ENCODE results near the gene PRKAA2. TPM values are rescaled to one million over a fixed set of nuclear protein-coding genes. Genes with fewer than 3 reads are reported as not detected.

PRKAA2 gene
- total and polyA plus RNA-seq, 10 of the 15 experiments (the other 5 are each of a cell fraction or from before 2014, with no cell fraction given) = 0.01 TPM; not detected in 9

GRCh38 chr1:56630786-56631185 is 14.3 kb upstream of the PRKAA2 start:
- no peaks in the 10 kb centered on the region for H3K4me1 ChIP-seq (ENCODE audit: control insufficient read depth, insufficient read depth, low read length)
- no peak overlapping the region for H3K4me2 ChIP-seq (ENCODE audit: control insufficient read depth, insufficient read depth)
- no peak overlapping the region for H3K9ac ChIP-seq (ENCODE audit: control insufficient read depth, insufficient read depth, low read length)
- DNase-seq (ENCODE audit: low read depth, low spot score) = no peak
- no peaks in the 10 kb centered on the region for H3K9me3 ChIP-seq (replicated peaks; ENCODE audit: control insufficient read depth, insufficient read depth, low read length)
- no peak overlapping the region for H3K27ac ChIP-seq (ENCODE audit: control insufficient read depth, insufficient read depth)
- H3K4me3 ChIP-seq = no peak overlapping the region
- ChIA-PET RAD21 (ENCODE audit: unreplicated experiment) (no interaction called here), POLR2A (no interaction called here), SMC1A (ENCODE audit: uncharacterized antibody, unreplicated experiment) (interaction anchor here (0.6 to 0.9 kb wide), 2 partner anchors 13 to 662 kb away, joined by 3 read pairs; no protein-coding TSS in a partner anchor), CTCF (no interaction called here)
- no TSS peak for BruUV-seq (replicated peaks)
- no peaks in the 10 kb centered on the region for H3K27me3 ChIP-seq (replicated peaks in 1 of 2; ENCODE audit: control insufficient read depth in 2 of 2, insufficient read depth in 2 of 2, low read length in 1 of 2)
- TF ChIP-seq CTCF (IDR thresholded peaks at IDR 0.05 in 2 of 3, conservative IDR thresholded peaks at IDR 0.05 in 1 of 3; ENCODE audit: control insufficient read depth in 2 of 3, extremely low read depth in 1 of 3, insufficient read depth in 1 of 3, low read depth in 3 of 3, low read length in 3 of 3) = no peak
- no peak for TF ChIP-seq ZNF592 (IDR thresholded peaks at IDR 0.05)
- no peak for TF ChIP-seq RUNX3 (IDR thresholded peaks at IDR 0.05; ENCODE audit: low read length)
- no peaks in the 10 kb centered on the region for H4K20me1 ChIP-seq (ENCODE audit: control insufficient read depth, insufficient read depth)
- no peak for FAIRE-seq
- no peak for ATAC-seq
- in situ Hi-C loops (cut with MboI) = no loop called here
- no peaks in the 10 kb centered on the region for H3K79me2 ChIP-seq (ENCODE audit: control insufficient read depth, insufficient read depth, low read length)
- no peak overlapping the region for H2AFZ ChIP-seq (ENCODE audit: control insufficient read depth, low read depth, low read length)
- H3K36me3 ChIP-seq (ENCODE audit: control insufficient read depth in 2 of 2, insufficient read depth in 2 of 2, low read length in 1 of 2) = no peaks in the 10 kb centered on the region
- intact Hi-C loops (cut with micrococcal nuclease; ENCODE audit: unreplicated experiment) = no loop called here

Measured in GM12878 (cell line).